ENCODE data around the gene TTC29. TPM values are rescaled to one million over a fixed set of nuclear protein-coding genes. Genes with fewer than 3 reads are reported as not detected.

The TTC29 gene
- polyA plus RNA-seq, 1 donor (not counting 4 experiments of a cell fraction or from before 2014, with no cell fraction given), result not detected

DNA sequence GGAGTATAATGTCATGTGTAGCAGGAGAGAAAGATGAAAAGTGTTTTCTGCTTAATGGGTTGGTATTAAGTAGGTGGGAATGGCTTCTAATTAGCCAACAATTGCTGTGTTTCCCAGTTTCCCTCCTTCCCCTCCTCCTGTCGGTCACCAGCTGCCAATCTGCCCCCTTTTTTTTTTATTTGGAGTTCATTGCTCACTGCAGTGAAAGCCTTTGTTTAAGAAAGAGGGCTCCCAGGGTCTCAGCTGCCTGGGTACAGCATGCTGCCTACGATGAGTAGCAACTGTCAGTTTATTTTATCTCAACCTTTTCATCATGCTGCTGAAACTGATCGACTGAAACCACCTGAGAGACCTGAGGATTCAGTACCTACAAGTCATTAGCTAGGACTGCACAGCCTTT lies 157.9 kb downstream of the TTC29 start:
- no peaks in the 10 kb centered on the region for H4K20me1 ChIP-seq (ENCODE audit: control insufficient read depth, extremely low read depth, insufficient read depth, low read length)
- no peaks in the 10 kb centered on the region for H3K9me3 ChIP-seq (ENCODE audit: control insufficient read depth, low read depth, low read length)
- TF ChIP-seq, protein P1, sequence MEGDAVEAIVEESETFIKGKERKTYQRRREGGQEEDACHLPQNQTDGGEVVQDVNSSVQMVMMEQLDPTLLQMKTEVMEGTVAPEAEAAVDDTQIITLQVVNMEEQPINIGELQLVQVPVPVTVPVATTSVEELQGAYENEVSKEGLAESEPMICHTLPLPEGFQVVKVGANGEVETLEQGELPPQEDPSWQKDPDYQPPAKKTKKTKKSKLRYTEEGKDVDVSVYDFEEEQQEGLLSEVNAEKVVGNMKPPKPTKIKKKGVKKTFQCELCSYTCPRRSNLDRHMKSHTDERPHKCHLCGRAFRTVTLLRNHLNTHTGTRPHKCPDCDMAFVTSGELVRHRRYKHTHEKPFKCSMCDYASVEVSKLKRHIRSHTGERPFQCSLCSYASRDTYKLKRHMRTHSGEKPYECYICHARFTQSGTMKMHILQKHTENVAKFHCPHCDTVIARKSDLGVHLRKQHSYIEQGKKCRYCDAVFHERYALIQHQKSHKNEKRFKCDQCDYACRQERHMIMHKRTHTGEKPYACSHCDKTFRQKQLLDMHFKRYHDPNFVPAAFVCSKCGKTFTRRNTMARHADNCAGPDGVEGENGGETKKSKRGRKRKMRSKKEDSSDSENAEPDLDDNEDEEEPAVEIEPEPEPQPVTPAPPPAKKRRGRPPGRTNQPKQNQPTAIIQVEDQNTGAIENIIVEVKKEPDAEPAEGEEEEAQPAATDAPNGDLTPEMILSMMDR (optimal IDR thresholded peaks at IDR 0.05 in 1 of 3, IDR thresholded peaks at IDR 0.05 in 1 of 3, conservative IDR thresholded peaks at IDR 0.05 in 1 of 3; ENCODE audit: extremely low read depth in 1 of 3, insufficient read depth in 2 of 3, low read length in 3 of 3), result no peak
- TF ChIP-seq EZH2 (IDR thresholded peaks at IDR 0.05; ENCODE audit: low read length), result no peak
- no peaks in the 10 kb centered on the region for H3K36me3 ChIP-seq (ENCODE audit: control insufficient read depth in 2 of 2, extremely low read depth in 1 of 2, insufficient read depth in 2 of 2, low read length in 2 of 2)
- no peaks in the 10 kb centered on the region for H3K9me1 ChIP-seq (ENCODE audit: control insufficient read depth, extremely low read depth, insufficient read depth, low read length)
- DNase-seq (ENCODE audit: low read depth, low spot score) (no peak), FAIRE-seq (no peak)
- no peak overlapping the region for H3K4me2 ChIP-seq (ENCODE audit: control insufficient read depth, extremely low read depth, insufficient read depth, low read depth, low read length)
- H2AFZ ChIP-seq (ENCODE audit: control insufficient read depth, low read length), result no peak overlapping the region
- no peaks in the 10 kb centered on the region for H3K79me2 ChIP-seq (ENCODE audit: control insufficient read depth, insufficient read depth, low read length)
- dilution Hi-C loops (cut with MboI; ENCODE audit: extremely low pct_ligation_motif_present, low sequenced_read_pairs), result no loop called here
- no peak overlapping the region for H3K4me3 ChIP-seq (ENCODE audit: control insufficient read depth in 2 of 3, extremely low read depth in 1 of 3, insufficient read depth in 2 of 3, low read depth in 1 of 3, low read length in 3 of 3)
- H3K4me1 ChIP-seq (ENCODE audit: control insufficient read depth, extremely low read depth, insufficient read depth, low read length), result peaks cover 2% of the 10 kb centered on the region
- H3K9ac ChIP-seq (ENCODE audit: control insufficient read depth, extremely low read depth, insufficient read depth, low read length), result no peak overlapping the region
- H3K27ac ChIP-seq (ENCODE audit: control insufficient read depth, insufficient read depth, low read length), result no peak overlapping the region
- no peaks in the 10 kb centered on the region for H3K27me3 ChIP-seq (ENCODE audit: control insufficient read depth, extremely low read depth, insufficient read depth, low read length)

DNA sequence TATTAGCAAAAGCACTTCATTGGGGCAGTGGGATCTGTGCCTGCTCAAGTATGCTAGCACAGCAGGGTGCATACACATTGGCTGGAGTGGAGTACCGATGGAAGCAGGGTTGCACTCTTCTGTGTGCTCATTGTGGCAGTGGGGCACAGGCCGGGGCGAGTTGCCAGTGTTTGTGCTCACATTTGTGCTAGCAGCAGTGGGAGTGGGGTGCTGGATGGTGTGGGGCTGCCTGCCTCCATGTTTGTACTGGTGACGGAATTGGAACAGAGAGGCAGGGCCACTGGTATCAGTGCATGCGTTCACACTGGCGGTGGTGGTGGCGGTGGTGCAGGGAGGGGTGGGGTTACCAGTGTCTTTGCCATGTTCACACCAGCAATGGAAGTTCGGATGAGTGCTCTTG lies 169.0 kb downstream of the TTC29 start:
- dilution Hi-C loops (cut with MboI; ENCODE audit: extremely low pct_ligation_motif_present, low sequenced_read_pairs), result no loop called here
- no peaks in the 10 kb centered on the region for H3K4me1 ChIP-seq (ENCODE audit: control insufficient read depth, extremely low read depth, insufficient read depth, low read length)
- no peak overlapping the region for H3K4me2 ChIP-seq (ENCODE audit: control insufficient read depth, extremely low read depth, insufficient read depth, low read depth, low read length)
- no peaks in the 10 kb centered on the region for H3K9me3 ChIP-seq (ENCODE audit: control insufficient read depth, low read depth, low read length)
- TF ChIP-seq, protein P1 (optimal IDR thresholded peaks at IDR 0.05 in 1 of 3, IDR thresholded peaks at IDR 0.05 in 1 of 3, conservative IDR thresholded peaks at IDR 0.05 in 1 of 3; ENCODE audit: extremely low read depth in 1 of 3, insufficient read depth in 2 of 3, low read length in 3 of 3), result no peak
- no peak for TF ChIP-seq EZH2 (IDR thresholded peaks at IDR 0.05; ENCODE audit: low read length)
- H3K4me3 ChIP-seq (ENCODE audit: control insufficient read depth in 2 of 3, extremely low read depth in 1 of 3, insufficient read depth in 2 of 3, low read depth in 1 of 3, low read length in 3 of 3), result no peak overlapping the region
- H3K9me1 ChIP-seq (ENCODE audit: control insufficient read depth, extremely low read depth, insufficient read depth, low read length), result no peaks in the 10 kb centered on the region
- no peak overlapping the region for H2AFZ ChIP-seq (ENCODE audit: control insufficient read depth, low read length)
- H3K27me3 ChIP-seq (ENCODE audit: control insufficient read depth, extremely low read depth, insufficient read depth, low read length), result no peaks in the 10 kb centered on the region
- no peak overlapping the region for H3K9ac ChIP-seq (ENCODE audit: control insufficient read depth, extremely low read depth, insufficient read depth, low read length)
- no peaks in the 10 kb centered on the region for H4K20me1 ChIP-seq (ENCODE audit: control insufficient read depth, extremely low read depth, insufficient read depth, low read length)
- no peaks in the 10 kb centered on the region for H3K36me3 ChIP-seq (ENCODE audit: control insufficient read depth in 2 of 2, extremely low read depth in 1 of 2, insufficient read depth in 2 of 2, low read length in 2 of 2)
- H3K27ac ChIP-seq (ENCODE audit: control insufficient read depth, insufficient read depth, low read length), result no peak overlapping the region
- FAIRE-seq, result no peak
- no peaks in the 10 kb centered on the region for H3K79me2 ChIP-seq (ENCODE audit: control insufficient read depth, insufficient read depth, low read length)
- DNase-seq (ENCODE audit: low read depth, low spot score), result no peak
